Measurements from ENCODE around the gene TMEM143.

GRCh38 chr19:48308631-48309586 lies 54.8 kb downstream of the TMEM143 start:
- TF ChIP-seq POLR2A (IDR thresholded peaks at IDR 0.05), result no peak
- TF ChIP-seq CTCF (IDR thresholded peaks at IDR 0.05), result no peak
- TF ChIP-seq POLR2AphosphoS5 (IDR thresholded peaks at IDR 0.05), result no peak
- TF ChIP-seq EP300 (IDR thresholded peaks at IDR 0.05), result no peak
